Kidney (tissue), 14 donors: ENCODE data around the gene KIF17. TPM values are rescaled to one million over a fixed set of nuclear protein-coding genes. Genes with fewer than 3 reads are reported as not detected.

Experiments used
- DNase-seq, 5 donors: peaks; one replicate each; pipeline ENCODE4 v3.0.0-alpha.2; 2013 to 2020
- FAIRE-seq: peaks from 2 replicates; lab custom pipeline; 2012; peaks lifted over from hg19 to GRCh38; lab: Jason Lieb, UNC
- H3K27ac ChIP-seq, 2 donors: one replicate each; pipeline ENCODE4 v1.7.0; 2013; ENCODE audit warnings: low read depth in 2 of 2, low read length in 2 of 2, inconsistent platforms in 1 of 2
- H3K27me3 ChIP-seq: one replicate; pipeline ENCODE4 v1.7.1; 2013; ENCODE audit warnings: low read length, inconsistent platforms; ENCODE audit not compliant: control insufficient read depth, insufficient read depth
- H3K36me3 ChIP-seq, 3 donors: one replicate each; pipeline versions ENCODE4 v1.7.0 to v1.7.1; 2013; ENCODE audit warnings: low read length in 3 of 3, control low read depth in 1 of 3, inconsistent platforms in 1 of 3; ENCODE audit not compliant: insufficient read depth in 3 of 3, control insufficient read depth in 2 of 3
- H3K4me1 ChIP-seq, 3 donors: one replicate each; pipeline versions ENCODE4 v1.7.0 to v1.7.1; 2013; ENCODE audit warnings: low read length in 3 of 3, inconsistent platforms in 1 of 3, low read depth in 1 of 3; ENCODE audit not compliant: control insufficient read depth in 2 of 3, insufficient read depth in 2 of 3
- H3K4me3 ChIP-seq, 3 donors: one replicate each; pipeline versions ENCODE4 v1.7.0 to v1.8.1; 2013; ENCODE audit warnings: low read length in 3 of 3, control low read depth in 1 of 3, inconsistent platforms in 1 of 3
- H3K9ac ChIP-seq, 3 donors: one replicate each; pipeline versions ENCODE4 v1.7.0 to v1.7.1; 2013; ENCODE audit warnings: low read length in 3 of 3, control low read depth in 1 of 3, inconsistent platforms in 1 of 3
- H3K9me3 ChIP-seq, 3 donors: one replicate each; pipeline versions ENCODE4 v1.7.0 to v1.7.1; 2013; ENCODE audit warnings: low read length in 3 of 3, control low read depth in 1 of 3, inconsistent platforms in 1 of 3; ENCODE audit not compliant: control insufficient read depth in 2 of 3, insufficient read depth in 1 of 3
- CTCF ChIP-seq: IDR thresholded peaks from 3 replicates; pipeline ENCODE4 v1.5.1; 2012; ENCODE audit warnings: mild to moderate bottlenecking, moderate library complexity, borderline replicate concordance; ENCODE audit not compliant: insufficient read depth; ENCODE audit errors: extremely low read depth
- intact Hi-C: fragments of 100-400 bp; cut with DNase I; formaldehyde crosslinking; loops from one replicate; pipeline ENCODE4 v1.11.1; 2022
- polyA plus RNA-seq: library from polyadenylated mRNA; stranded (reverse); fragments of 350-450 nt; fragmentation: Illumina TruSeq; extraction: RNeasy Lipid Tissue Mini Kit (QIAGEN cat#74804); gene quantifications from one replicate; pipeline ENCODE4 v1.2.3, GENCODE V29; 2014; ENCODE audit warnings: low read depth, low replicate concordance; ENCODE audit not compliant: insufficient read depth
- total RNA-seq: library from RNA; stranded (reverse); fragmentation: NEBNext Ultra II Directional; extraction: Animal tissue kit (Norgen Biotek cat#: 25700); gene quantifications from one replicate; pipeline ENCODE4 v1.2.1, GENCODE V29; 2021
- donor health status: control.
- donor health status: control.
- donor health status: control.
- donor health status: control.
- donor health status: control.
- donor health status: DM: yes; HTN: yes; CAD: no.
- donor health status: Normal renal cell carcinoma (clear cell type).

Gene KIF17
- total and polyA plus RNA-seq, 2 donors from 2014 or later, result 3.7 to 4.9 TPM

- no peak for DNase-seq
- FAIRE-seq, result no peak
- H3K27ac ChIP-seq, result no peak overlapping the region
- H3K27me3 ChIP-seq, result no peaks in the 10 kb centered on the region
- no peak for TF ChIP-seq CTCF
- no peak overlapping the region for H3K4me3 ChIP-seq
- H3K36me3 ChIP-seq, result no peaks in the 10 kb centered on the region
- no peak overlapping the region for H3K9ac ChIP-seq
- intact Hi-C loops, result no loop called here
- H3K4me1 ChIP-seq, result no peaks in the 10 kb centered on the region
- no peaks in the 10 kb centered on the region for H3K9me3 ChIP-seq
Measured at GRCh38 chr1:20615946-20616846, 101.6 kb downstream of the KIF17 start.

DNA sequence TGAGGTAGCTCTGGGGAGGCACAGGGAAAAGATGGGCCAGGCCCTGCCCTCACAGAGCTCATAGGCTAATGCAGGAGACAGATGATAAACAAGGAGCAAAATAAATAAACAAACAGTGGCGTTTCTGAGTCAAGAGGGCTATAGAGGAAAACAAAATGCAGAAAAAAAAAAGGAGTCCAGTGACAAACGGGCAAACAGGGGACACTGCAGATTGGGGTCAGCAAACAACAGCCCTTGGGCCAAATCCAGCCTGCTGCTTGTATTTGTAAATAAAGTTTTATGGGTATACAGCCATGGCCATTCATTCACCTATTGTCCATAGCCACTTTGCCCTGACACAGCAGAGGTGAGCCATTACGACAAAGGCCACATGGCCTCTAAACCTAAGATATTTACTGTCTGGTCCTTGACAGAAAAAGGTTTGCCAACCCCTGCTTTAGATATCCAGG is 103.7 kb downstream of the KIF17 start:
- Histone ChIP-seq H3K36me3 (no peaks in the 10 kb centered on the region), H3K9ac (no peak overlapping the region), H3K4me3 (no peak overlapping the region), H3K4me1 (no peaks in the 10 kb centered on the region), H3K9me3 (no peaks in the 10 kb centered on the region), H3K27ac (no peak overlapping the region), H3K27me3 (no peaks in the 10 kb centered on the region)
- FAIRE-seq (no peak), DNase-seq (no peak)
- intact Hi-C loops, result no loop called here
- TF ChIP-seq CTCF, result no peak

Other genes starting within 250 kb of the KIF17 start
- gene CAMK2N1, start 231.8 kb downstream of the KIF17 start, total RNA-seq, result 80.6 TPM
- gene CAMK2N1, start 231.8 kb downstream of the KIF17 start, polyA plus RNA-seq, result 120 TPM
- gene MUL1, start 209.9 kb downstream of the KIF17 start, total RNA-seq, result 33.0 TPM
- 40.0 TPM for gene MUL1, start 209.9 kb downstream of the KIF17 start, polyA plus RNA-seq
- 2.5 TPM for gene FAM43B, start 165.4 kb downstream of the KIF17 start, total RNA-seq
- gene FAM43B, start 165.4 kb downstream of the KIF17 start, polyA plus RNA-seq, result 1.7 TPM
- 6.0 TPM for gene CDA, start 128.9 kb downstream of the KIF17 start, total RNA-seq
- 29.9 TPM for gene CDA, start 128.9 kb downstream of the KIF17 start, polyA plus RNA-seq
- 72.7 TPM for gene PINK1, start 84.5 kb downstream of the KIF17 start, total RNA-seq
- gene PINK1, start 84.5 kb downstream of the KIF17 start, polyA plus RNA-seq, result 156 TPM
- gene DDOST, start 56.6 kb downstream of the KIF17 start, total RNA-seq, result 206 TPM
- gene DDOST, start 56.6 kb downstream of the KIF17 start, polyA plus RNA-seq, result 146 TPM
- 0.57 TPM for gene SH2D5, start 14.7 kb upstream of the KIF17 start, total RNA-seq
- 0.19 TPM for gene SH2D5, start 14.7 kb upstream of the KIF17 start, polyA plus RNA-seq
- gene HP1BP3, start 69.3 kb upstream of the KIF17 start, total RNA-seq, result 198 TPM
- gene HP1BP3, start 69.3 kb upstream of the KIF17 start, polyA plus RNA-seq, result 52.4 TPM